GDM1 (cell line): ENCODE results near the gene SLC25A47.
"Not testable (repeated sequence)": the region's sequence is repeated elsewhere in the genome, so short reads cannot be mapped to it uniquely, and the experiment has no call there.

Source experiments
- DNase-seq: peaks from one replicate; lab custom pipeline; 2025; lab: John Stamatoyannopoulos, UW

SLC25A47 gene, protein sequence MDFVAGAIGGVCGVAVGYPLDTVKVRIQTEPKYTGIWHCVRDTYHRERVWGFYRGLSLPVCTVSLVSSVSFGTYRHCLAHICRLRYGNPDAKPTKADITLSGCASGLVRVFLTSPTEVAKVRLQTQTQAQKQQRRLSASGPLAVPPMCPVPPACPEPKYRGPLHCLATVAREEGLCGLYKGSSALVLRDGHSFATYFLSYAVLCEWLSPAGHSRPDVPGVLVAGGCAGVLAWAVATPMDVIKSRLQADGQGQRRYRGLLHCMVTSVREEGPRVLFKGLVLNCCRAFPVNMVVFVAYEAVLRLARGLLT

DNA sequence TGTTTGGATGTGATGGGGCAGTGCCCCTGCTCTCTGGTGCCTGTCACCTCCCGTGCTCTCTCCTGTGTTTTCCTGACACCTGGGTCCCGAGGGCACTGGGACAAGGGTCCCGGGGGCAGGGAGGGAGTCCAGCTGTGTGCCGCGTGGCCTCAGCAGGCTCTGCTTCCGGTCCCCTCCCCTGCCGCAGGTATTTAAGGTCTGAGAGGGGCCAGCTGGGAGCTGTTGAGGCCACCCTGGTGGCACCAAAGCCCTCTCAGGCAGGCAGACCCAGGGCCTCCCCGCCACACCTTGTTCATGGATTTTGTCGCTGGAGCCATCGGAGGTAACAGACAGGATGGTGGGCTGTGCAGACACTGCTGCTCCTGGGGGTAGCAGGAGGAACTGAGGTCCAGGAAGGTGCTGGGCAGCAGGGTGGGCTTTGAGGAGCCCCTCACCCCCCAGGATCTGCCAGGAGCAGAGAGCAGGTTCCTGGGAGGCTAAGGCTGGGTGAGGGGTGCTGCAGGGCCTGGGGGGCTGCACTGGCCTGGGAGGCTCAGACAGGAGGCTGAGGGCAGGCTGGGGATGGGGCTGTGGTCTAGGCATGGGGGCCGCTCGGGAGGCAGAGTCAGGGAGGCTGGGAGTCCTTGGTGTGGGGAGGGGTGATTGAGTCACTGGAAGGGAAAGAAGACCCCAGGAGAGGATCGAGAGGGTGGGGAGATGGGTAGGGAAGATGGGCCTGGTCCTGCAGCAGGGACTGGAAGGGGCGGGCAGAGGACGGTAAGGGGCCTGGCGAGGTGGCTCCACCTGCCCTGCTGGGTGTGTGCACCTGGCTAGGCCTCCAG, at the start of gene SLC25A47:
TSS of gene SLC25A47 (plus strand) at position 219 of the 821 bp plus-strand sequence. CDS start at position 295, 76 bp downstream.
- no peak for DNase-seq

DNA sequence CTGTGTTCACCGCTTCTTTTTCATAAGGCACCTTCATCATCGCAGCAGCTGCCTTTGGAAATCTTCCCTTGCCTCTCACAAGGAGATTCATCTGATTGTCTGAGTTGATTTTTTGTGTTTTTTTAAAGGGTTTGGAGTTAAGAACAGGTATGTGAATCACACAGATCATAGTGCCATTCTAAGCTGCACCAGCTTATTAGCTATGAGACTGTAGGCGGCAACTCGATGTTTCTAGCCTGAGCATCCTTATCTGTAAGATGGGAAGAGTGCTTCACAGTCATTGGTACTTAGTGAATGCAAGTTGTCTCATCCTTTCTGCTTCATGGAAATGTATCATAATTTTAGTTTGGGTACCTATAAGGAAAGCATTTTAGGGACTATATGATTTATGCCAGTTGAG, 48.9 kb upstream of the SLC25A47 start:
- no peak for DNase-seq

DNA sequence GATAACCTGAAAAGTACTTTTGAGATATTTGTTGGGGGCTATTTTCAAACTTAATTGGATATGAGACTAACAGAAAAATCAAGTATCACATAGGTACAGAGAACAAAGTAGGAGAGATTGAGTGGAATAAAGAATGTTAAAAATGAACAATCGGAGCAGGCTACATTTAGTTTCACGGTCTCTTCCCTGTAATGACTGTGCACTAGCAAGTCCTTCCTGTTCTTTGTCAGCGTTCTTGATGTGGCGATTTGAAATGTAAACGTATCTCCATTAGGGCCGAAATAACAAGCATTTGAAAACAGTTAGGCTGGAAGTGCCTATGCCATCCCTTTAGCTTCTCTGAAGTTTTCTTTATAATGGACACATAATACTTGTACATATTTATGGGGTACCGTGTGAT, 47.9 kb upstream of the SLC25A47 start:
- no peak for DNase-seq

DNA sequence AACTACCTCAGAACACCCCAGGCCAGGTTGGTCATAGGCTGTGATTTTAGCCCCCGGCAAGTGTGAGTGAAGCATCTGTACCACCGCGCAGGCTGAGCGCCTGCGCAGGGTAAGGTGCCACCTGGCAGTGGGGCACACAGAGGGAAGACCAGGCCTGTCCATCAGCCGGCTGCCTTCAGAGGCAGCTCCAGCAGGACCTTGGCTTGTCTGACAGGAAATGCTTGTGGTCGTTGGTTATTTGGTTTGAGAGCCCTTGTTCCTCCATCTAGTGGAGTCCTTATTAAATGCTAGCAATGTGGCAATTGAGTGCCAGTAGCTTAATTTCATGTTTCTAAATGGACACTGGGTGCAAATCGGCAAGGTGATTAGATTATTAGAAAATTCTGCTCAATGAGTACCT, 44.4 kb upstream of the SLC25A47 start:
- no peak for DNase-seq

DNA sequence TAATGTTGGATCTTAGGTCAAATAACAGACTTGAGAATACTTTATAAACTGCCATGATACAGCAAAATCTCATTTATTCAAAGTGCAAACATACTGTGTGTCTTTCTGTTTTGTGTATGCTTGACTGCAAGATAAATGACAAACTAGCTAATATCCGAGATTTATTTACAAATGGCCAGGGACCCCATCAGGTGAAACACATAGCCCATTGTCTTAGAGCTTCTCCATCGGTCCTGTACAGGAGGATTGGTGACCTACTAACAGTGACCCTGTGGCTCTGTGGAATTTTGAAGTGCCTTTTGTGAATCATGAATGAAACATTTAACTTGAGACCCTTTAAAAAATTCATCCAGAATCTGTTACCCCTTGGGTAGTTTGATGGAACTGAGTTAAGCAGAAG, 44.0 kb upstream of the SLC25A47 start:
- no peak for DNase-seq

DNA sequence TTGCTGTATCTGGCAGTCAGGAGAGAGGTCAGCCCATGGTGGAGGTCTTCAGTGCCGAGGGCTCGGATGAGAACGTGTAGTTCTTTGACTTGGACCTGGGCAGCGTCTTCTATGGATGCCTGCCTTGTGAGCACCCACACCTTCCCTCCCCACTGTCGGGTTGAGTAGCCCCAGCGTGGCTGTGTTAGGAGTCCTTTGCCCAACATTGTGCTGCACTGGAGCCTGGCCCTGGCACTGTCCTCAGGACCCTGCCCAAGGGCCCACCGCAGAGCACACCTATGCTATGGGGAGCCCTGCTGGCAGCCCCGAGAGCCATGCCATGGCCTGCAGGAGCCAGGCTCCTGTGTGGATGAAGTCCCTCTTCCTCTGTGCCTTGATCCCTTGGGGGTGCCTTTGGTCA, 43.6 kb upstream of the SLC25A47 start:
- DNase-seq = no peak

DNA sequence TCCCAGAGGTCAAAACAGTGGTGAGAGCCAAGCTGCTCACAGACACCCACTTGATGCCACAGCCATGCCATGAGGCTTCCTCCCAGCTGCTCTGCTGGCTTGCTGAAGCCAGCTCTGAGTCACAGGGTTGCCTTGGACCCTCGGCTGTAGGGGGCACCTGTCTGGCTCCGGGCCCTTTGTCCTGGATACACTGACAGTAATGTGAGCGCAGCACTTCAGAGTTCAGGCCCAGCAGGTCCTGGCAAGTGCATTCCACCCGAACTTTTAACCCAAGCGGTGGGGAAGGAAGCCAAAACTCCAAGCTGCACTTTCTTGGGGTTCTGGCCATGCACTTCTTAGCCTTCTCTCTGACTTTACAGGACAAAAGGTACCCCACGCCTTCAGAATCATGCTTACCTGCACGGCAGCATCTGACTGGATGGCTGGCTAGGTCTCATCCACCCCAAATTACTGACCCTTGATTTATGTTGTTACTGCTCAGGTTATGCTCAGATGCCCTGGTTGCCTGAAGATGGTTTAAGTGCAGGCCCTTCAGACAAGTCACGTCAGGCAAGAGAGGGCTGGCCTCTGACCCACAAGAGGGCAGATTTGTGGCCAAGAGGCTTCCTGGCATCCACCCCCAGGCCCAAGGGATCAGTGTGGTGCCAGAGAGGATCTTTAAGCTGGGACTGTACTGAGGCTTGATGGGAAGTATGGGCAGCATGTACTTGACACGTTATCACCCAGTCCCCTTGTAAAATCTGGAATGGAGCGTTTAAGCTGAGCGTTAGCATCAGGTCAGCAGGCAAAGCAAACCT, 41.7 kb upstream of the SLC25A47 start:
- DNase-seq = no peak

DNA sequence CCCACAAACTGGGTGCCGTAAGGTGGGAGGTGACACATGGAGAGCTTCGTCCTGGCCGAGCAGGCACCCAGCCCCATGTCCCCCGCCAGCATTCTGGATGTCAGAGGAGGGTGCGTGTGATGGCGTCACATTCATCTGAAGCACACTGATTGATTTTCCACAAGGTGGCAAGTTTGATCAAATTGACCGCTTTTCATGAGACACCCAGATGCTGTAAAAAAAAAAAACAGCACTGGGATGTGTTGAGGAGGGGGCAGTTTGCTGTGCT, 41.1 kb upstream of the SLC25A47 start:
- no peak for DNase-seq

DNA sequence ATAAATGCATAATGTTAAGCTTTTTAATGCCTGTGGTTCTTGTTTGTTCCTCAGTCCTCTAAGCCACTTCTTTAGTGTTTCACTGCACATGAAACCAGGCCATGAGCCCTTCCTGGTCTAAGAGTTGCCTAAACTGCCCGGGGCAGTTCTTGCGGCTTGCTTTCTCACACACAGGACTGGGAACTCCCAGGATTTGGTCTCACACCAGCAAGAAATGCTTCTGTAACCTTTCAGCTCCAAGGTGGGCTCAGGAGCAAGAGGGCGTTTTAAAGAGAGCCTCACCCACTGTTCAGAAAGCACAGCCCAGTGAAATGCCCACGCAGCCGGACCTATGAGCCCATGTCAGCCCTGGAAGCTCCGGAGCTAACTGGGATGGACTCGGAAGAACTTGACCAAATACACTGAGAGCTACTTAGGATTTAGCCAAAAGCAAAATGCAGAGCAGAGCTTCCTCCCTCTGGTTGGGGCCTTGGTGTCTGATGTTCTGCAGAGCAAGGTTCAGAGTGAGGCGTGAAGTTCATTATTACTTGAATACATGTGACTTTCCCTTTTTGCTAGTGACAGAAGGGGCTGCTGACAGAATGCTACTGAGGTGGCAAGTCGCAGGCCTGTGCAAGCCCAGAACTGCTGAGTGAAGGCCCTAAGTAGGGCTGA, 40.2 kb upstream of the SLC25A47 start:
- no peak for DNase-seq

DNA sequence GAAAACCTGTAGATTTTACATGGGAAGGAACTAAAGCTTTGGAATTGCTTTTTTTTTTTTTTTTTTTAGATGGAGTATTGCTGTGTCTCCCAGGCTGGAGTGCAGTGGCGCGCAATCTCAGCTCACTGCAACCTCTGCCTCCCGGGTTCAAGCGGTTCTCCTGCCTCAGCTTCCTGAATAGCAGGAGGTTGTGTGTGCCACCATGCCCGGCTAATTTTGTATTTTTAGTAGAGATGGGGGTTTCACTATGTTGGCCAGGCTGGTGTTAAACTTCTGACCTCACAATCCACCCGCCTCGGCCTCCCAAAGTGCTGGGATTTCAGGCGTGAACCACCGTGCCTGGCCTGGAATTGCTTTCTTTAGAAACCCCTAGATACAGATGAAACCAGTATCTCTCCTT, 39.7 kb upstream of the SLC25A47 start:
- DNase-seq = not testable (repeated sequence)

DNA sequence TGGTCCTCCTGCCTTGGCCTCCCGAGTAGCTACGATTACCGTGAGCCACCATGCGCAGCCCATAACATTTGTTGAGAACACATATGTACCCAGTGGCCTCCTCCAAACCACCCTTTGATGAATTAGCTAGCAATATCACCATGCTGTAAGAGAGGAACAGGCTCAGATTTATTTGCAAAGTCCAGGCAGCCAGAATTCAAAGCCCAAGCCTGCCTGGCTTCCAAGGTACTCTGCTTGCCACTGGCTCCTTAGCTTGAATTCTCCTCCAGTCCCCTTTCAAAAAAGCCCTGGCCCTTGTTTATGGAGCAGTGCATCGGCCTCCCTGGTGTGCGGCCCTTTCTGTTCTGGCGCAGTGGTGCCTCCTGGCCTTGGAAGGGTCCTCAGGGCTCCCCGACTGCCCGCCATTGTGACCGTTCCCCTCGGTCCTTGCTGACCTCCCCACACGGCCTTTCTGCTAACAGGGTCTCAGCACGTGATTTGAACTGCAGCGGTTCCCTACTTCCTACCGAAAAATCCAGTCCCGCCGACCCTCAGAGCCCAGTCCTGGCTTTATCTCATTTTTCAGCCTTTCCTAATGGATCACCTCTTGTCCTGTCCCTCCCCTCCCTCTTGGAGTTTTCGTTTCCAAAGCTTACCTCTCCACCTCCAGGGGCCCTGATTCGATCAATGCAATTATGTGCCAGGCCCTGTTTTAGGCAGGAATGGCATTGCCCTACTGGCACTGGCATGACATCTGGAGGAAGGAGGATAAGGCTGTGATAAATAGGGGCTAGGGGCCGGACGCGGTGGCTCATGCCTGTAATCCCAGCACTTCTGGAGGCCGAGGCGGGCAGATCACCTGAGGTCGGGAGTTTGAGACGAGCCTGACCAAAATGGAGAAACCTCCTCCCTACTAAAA, 38.9 kb upstream of the SLC25A47 start:
- no peak for DNase-seq

DNA sequence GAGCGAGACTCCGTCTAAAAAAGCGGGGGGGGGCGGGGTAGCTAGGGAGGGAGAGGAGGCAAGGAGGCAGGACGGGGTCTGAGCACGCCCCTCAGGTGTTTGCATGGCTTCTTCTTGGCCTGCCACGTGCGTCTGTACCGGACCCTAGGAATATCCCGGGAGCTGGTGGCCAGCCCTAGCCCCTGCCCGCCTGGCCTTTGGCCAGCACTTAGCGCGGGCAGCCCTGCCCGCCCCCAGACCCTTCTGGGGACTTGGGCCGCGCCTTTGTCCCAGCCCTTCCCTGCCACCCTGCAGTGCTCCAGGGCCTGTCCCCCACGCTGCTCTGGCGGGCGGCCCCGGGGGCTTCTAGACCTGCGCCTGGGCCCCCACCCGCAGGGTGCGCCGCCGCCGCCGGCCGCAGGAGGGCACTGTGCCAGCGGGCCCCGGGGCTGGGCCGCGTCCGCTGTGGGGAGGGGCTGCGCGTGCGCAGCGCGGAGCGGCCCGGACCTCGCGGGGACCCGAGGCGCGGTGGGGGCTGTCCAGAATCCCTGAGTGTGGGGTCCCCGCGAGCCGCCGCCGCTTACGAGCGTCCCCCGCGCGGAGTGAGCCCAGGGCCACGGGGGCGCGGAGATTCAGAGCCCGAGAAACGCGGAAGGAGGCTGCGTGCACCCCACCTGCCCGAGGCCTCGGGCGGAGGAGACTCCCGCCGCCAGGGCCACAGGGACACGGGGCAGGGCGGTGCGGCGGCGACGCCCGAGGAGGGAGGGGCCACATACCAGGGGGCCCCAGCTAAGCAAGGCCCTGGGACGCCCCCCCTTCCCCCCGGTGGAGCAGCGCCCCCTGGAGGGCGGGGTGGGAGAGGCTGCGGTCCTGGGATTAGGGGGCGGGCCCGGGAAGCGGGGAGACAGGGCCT, 37.9 kb upstream of the SLC25A47 start:
- peak; percentile 69 for DNase-seq

DNA sequence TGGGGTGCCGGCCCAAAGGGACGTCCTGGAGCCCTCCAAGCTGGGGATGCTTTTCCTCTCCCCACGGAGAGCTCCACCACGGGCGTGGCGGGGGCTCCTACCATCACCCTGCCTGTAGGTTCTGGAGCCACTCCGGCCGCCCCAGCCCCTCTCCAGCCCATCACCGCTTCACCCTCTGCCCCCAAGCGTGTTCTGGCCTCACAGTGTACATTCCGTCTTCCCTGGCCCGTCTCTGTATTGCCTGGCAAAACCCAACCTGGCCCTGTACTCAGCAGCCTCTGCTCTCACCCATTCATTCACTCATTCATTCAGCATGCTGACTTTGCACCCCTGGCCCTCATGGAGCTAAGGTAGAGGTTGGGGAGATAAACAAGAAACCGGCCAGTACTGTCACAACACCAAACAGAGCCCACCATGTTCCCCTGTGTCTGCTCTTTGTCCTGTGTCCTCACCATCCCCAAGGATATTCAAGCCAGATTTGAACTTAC, 37.2 kb upstream of the SLC25A47 start:
- no peak for DNase-seq

DNA sequence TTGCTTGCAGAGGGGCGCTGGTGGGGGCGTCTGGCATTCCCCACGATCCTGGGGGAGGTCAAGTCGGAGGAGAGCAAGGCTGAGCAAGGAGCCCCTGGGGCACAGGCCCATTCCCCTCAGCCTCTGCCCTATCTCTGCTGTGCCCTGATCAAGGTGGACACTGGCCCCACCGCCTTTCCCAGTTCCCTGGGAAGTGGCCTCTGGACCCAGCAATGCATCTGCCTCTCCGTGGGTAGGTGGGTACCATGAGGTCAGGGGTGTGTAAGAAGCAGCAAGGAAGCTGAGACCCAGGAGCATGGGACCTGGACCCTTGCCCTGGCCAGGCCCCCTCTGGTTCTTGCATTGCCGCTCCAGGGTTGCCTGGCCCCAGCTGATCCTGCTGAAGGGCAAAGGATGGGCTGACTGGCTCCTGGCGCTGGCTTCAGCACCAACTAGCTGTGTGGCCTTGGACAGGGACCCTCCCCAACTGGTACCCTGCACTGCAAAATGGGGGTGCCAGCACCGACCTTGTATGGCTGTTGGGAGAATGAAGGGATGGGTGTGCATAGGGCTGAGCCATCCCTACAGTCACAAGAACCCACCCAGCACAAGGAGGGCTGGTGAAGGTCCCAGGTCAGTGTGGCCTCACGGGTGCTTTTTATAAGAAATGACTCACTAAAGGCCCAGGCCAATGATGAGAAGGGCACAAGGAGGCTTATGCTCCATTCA, 36.5 kb upstream of the SLC25A47 start:
- no peak for DNase-seq

DNA sequence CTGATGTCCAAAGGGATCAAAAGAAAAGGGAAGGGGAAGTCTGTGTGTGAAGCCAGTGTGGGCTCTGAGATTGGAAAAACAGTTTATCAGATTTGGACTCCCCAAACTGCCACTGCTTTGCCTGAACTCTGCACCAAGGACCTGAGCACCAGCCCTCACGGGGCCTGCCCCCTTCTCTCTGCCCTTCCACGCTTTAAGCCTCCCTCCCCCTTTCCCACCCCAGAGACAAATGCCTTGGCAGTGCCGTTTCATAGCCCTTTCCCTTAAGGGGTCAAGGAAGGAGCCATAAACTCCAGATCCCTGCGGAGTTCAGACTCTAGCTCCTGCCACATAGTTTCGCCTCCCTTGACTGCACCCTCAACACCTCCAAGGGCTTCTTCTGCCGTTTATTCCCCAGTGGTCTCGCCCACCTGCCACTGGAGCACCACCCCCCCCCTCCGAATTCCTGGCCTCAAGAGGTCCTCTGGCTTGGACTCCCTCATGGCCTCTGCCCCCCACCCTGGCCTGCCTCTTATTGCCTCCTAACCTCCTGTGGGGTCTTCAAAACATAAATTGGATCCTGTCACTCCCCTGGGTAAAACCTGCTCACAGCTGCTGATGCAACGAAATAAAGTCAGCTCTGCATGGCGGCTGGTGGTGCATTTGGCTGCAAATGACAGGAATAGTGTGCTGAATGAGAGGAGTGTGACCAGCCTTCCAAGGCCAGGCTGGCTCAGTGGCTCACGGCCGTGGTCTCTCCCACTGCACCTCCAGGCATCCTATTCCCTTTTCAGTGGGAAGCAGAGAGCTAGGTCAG, 35.7 kb upstream of the SLC25A47 start:
- no peak for DNase-seq

DNA sequence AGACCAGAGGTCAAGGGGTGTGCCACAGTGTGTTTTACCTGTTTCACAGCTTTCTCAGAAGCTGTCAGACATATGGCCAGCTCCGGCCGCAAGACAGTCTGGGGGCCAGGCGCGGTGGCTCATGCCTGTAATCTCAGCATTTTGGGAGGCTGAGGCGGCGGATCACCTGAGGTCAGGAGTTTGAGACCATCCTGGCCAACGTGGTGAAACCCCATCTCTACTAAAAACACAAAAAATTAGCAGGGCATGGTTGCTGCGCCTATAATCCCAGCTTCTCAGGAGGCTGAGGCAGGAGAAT, 35.2 kb upstream of the SLC25A47 start:
- DNase-seq = not testable (repeated sequence)

DNA sequence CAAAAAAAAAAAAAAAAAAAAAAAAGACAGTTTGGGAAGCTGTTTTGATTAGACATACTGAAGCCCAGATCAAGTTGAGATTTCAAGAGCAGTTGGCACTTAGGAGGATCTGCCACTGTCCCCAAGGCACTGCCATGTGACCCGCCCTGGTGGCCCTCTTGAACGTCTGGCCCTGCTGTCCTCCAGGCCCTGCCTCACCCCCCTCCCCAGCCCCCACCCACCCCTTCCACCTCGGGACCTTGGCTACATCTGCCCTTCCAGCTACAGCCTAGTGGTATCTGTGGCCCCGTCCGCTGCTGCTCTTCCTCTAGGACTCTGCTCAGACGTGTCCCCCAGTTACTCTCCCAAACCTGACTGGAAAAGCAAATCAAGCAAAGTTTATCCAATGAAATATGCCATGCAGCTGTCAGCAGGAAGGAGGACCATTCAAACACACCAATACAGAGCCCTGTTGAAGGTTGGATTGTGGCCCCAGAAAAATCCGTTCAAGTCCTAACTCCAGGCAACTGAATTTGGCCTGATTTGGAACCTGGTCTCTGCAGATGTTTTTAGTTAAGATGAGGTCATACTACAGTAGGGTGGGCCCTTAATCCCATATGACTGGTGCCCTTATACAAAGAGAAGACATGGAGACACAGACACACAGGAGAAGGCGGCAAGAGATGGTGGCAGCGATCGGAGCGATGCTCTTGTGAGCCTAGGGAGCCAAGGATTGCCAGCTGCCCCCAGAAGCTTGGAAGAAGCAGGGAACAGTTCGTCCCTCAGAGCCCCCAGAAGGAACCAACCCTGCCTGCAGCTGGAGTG, 34.6 kb upstream of the SLC25A47 start:
- DNase-seq = no peak
